Stimulated activated CD8-positive, alpha-beta memory T cell treated with anti-CD3 and anti-CD28 coated beads, Interleukin-15, amount 100 ng/mL, for 24 hours (primary cell): ENCODE results near the gene OR5A1.

Source experiments
- DNase-seq: peaks from one replicate; pipeline ENCODE4 v3.0.0-alpha.2; 2020; ENCODE audit warnings: low read depth

OR5A1 gene

GRCh38 chr11:59479906-59480305 is 43.6 kb downstream of the OR5A1 start:
- no peak for DNase-seq

- DNase-seq: no peak
Measured at GRCh38 chr11:59480359-59480758, 44.1 kb downstream of the OR5A1 start.
